Measurements from ENCODE around the gene ZNF778. TPM values are rescaled to one million over a fixed set of nuclear protein-coding genes. Genes with fewer than 3 reads are reported as not detected.
A peak's percentile ranks its signal among the peaks of the same experiment; 100 is the strongest.
"Not testable (repeated sequence)": the region's sequence is repeated elsewhere in the genome, so short reads cannot be mapped to it uniquely, and the experiment has no call there.

The ZNF778 gene
- total RNA-seq, 1 donor from 2014 or later, result 8.1 TPM

GRCh38 chr16:89186593-89187031, 30.9 kb upstream of the ZNF778 start:
- H3K4me1 Mint-ChIP-seq (ENCODE audit: low read depth); H3K9me3 Mint-ChIP-seq; H3K27ac Mint-ChIP-seq; DNase-seq (ENCODE audit: low spot score); H3K36me3 Mint-ChIP-seq (ENCODE audit: low read depth); intact Hi-C loops (cut with micrococcal nuclease); H3K27me3 Mint-ChIP-seq (ENCODE audit: insufficient read depth); H3K4me3 Mint-ChIP-seq: not testable (repeated sequence)

- intact Hi-C loops (cut with micrococcal nuclease), result no loop called here
- H3K9me3 Mint-ChIP-seq, result no peaks in the 10 kb centered on the region
- no peak overlapping the region for H3K27ac Mint-ChIP-seq
- no peak for DNase-seq (ENCODE audit: low spot score)
- no peak overlapping the region for H3K4me3 Mint-ChIP-seq
- H3K4me1 Mint-ChIP-seq (ENCODE audit: low read depth), result no peaks in the 10 kb centered on the region
- H3K27me3 Mint-ChIP-seq (ENCODE audit: insufficient read depth), result no peaks in the 10 kb centered on the region
- H3K36me3 Mint-ChIP-seq (ENCODE audit: low read depth), result no peaks in the 10 kb centered on the region
Observed at GRCh38 chr16:89187032-89187769, 30.3 kb upstream of the ZNF778 start.

DNA sequence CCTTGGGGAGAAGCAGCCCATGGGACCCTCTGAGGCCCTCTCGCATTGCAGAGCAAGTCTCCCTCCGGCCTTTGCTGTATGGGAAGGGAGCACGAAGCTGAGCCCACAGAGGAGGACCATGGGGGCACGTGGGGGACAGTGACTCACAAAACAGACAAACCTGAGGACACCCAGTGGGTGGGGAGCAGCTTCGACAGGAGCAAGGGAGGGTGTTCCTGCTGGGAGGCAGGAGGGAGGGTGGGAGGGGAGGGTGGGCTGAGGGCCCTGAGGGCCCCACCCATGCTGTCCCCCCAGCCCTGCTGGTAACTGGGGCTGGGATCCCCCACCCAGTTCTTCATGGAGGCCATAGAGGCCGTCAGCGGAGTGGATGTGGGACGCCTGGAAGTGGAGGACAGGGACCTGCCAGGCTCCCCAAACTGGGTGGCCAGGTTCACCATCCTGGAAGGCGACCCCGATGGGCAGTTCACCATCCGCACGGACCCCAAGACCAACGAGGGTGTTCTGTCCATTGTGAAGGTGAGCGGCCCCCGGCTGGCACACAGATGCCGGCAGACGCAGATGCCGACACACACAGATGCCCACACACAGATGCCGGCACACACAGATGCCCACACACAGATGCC, 29.6 kb upstream of the ZNF778 start:
- H3K4me3 Mint-ChIP-seq, result no peak overlapping the region
- H3K27me3 Mint-ChIP-seq (ENCODE audit: insufficient read depth), result no peaks in the 10 kb centered on the region
- H3K9me3 Mint-ChIP-seq, result no peaks in the 10 kb centered on the region
- H3K27ac Mint-ChIP-seq, result no peak overlapping the region
- no peak for DNase-seq (ENCODE audit: low spot score)
- H3K4me1 Mint-ChIP-seq (ENCODE audit: low read depth), result no peaks in the 10 kb centered on the region
- H3K36me3 Mint-ChIP-seq (ENCODE audit: low read depth), result no peaks in the 10 kb centered on the region
- intact Hi-C loops (cut with micrococcal nuclease), result no loop called here

DNA sequence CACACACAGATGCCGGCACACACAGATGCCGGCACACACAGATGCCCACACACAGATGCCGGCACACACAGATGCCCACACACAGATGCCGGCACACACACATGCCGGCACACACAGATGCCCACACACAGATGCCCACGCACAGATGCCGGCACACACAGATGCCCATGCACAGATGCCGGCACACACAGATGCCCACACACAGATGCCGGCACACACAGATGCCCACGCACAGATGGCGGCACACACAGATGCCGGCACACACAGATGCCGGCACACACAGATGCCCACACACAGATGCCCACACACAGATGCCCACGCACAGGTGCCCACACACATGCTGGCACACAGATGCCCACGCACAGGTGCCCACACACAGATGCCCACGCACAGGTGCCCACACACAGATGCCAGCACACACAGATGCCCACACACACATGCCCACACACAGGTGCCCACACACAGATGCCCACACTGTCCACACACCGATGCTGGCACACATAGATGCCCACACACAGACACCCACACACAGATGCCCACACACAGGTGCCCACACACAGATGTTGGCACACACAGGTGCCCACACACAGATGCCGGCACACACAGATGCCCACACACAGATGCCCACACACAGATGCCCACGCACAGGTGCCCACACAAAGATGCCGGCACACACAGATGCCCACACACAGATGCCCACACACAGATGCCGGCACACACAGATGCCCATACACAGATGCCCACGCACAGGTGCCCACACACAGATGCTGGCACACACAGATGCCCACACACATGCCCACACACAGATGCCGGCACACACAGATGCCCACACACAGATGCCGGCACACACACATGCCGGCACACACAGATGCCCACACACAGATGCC, 28.8 kb upstream of the ZNF778 start:
- intact Hi-C loops (cut with micrococcal nuclease); H3K27ac Mint-ChIP-seq; H3K4me3 Mint-ChIP-seq; H3K36me3 Mint-ChIP-seq (ENCODE audit: low read depth); H3K4me1 Mint-ChIP-seq (ENCODE audit: low read depth); DNase-seq (ENCODE audit: low spot score); H3K27me3 Mint-ChIP-seq (ENCODE audit: insufficient read depth); H3K9me3 Mint-ChIP-seq: not testable (repeated sequence)

DNA sequence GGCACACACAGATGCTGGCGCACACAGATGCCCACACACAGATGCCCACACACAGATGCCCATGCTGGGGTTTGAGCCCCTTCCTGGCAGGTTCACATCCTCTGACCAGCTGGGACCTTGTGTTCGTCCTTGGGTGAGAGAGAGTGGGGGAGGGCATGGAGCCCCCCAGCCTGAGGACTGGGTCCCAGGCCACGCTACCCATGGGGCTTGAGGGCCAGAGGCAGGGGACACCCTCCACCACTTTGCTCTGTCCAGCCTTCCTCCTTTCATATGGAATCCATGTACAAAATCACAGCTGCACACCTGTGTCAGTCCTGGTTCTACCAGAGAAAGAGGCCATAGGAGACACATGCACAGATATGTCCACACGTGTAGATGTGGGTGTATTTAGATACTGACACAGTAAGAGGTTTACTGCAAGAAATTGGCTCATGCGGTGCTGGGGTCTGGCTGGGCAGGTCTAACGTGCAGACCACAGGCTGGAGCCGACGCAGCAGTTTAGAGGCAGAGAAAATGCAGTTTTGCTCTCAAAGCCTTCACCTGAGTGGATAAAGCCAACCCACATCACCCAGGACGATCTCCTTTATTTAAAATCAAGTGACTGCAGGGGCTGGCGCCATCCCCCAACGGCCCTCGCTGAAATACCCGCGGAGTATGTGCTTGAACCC, 28.0 kb upstream of the ZNF778 start:
- H3K36me3 Mint-ChIP-seq (ENCODE audit: low read depth), result no peaks in the 10 kb centered on the region
- no peak for DNase-seq (ENCODE audit: low spot score)
- H3K27ac Mint-ChIP-seq, result no peak overlapping the region
- no peaks in the 10 kb centered on the region for H3K4me1 Mint-ChIP-seq (ENCODE audit: low read depth)
- no peaks in the 10 kb centered on the region for H3K27me3 Mint-ChIP-seq (ENCODE audit: insufficient read depth)
- intact Hi-C loops (cut with micrococcal nuclease), result no loop called here
- H3K9me3 Mint-ChIP-seq, result no peaks in the 10 kb centered on the region
- H3K4me3 Mint-ChIP-seq, result no peak overlapping the region

DNA sequence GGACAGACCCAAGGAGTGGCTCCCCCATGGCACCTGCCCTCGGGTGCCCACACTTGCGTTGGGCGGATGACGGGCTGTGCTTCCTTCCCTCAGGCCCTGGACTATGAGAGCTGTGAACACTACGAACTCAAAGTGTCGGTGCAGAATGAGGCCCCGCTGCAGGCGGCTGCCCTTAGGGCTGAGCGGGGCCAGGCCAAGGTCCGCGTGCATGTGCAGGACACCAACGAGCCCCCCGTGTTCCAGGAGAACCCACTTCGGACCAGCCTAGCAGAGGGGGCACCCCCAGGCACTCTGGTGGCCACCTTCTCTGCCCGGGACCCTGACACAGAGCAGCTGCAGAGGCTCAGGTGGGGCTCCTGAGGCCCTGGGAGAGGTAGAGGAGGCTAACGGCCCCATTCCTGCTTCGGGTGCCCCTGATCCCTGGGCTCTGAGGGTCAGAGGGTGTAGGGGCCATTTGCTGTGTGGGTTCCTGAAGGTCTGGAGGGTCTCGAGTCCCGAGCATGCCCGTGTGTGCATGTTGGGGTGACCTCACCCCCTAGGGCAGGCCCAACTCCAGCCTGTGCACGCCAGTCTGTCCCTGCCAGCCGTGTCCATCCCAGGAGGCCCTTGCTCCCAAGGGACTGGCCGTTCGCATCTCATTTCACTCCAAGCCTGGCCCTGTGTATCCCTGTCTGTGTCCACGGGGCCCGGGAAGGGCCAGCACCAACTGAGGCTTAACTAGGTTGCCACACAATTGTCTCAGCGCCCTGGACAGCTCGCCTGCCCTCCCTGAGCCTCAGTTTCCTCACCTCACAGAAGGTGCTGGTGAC, 27.1 kb upstream of the ZNF778 start:
- intact Hi-C loops (cut with micrococcal nuclease), result no loop called here
- no peak for DNase-seq (ENCODE audit: low spot score)
- no peaks in the 10 kb centered on the region for H3K36me3 Mint-ChIP-seq (ENCODE audit: low read depth)
- no peaks in the 10 kb centered on the region for H3K27me3 Mint-ChIP-seq (ENCODE audit: insufficient read depth)
- H3K4me1 Mint-ChIP-seq (ENCODE audit: low read depth), result no peaks in the 10 kb centered on the region
- no peak overlapping the region for H3K27ac Mint-ChIP-seq
- H3K9me3 Mint-ChIP-seq, result no peaks in the 10 kb centered on the region
- H3K4me3 Mint-ChIP-seq, result no peak overlapping the region

- Mint-ChIP-seq H3K27me3 (ENCODE audit: insufficient read depth) (no peaks in the 10 kb centered on the region), H3K4me1 (ENCODE audit: low read depth) (no peaks in the 10 kb centered on the region), H3K27ac (no peak overlapping the region), H3K4me3 (peak overlapping the region; percentile 47), H3K36me3 (ENCODE audit: low read depth) (no peaks in the 10 kb centered on the region), H3K9me3 (no peaks in the 10 kb centered on the region)
- DNase-seq (ENCODE audit: low spot score), result no peak
- intact Hi-C loops (cut with micrococcal nuclease), result no loop called here
Observed at GRCh38 chr16:89191033-89191900, 26.2 kb upstream of the ZNF778 start.

GRCh38 chr16:89191901-89192185, 25.7 kb upstream of the ZNF778 start:
- Mint-ChIP-seq H3K4me1 (ENCODE audit: low read depth) (no peaks in the 10 kb centered on the region), H3K4me3 (no peak overlapping the region), H3K36me3 (ENCODE audit: low read depth) (no peaks in the 10 kb centered on the region), H3K27ac (no peak overlapping the region), H3K27me3 (ENCODE audit: insufficient read depth) (no peaks in the 10 kb centered on the region), H3K9me3 (no peaks in the 10 kb centered on the region)
- intact Hi-C loops (cut with micrococcal nuclease), result no loop called here
- no peak for DNase-seq (ENCODE audit: low spot score)

GRCh38 chr16:89192186-89192955, 25.1 kb upstream of the ZNF778 start:
- H3K4me3 Mint-ChIP-seq; intact Hi-C loops (cut with micrococcal nuclease); H3K36me3 Mint-ChIP-seq (ENCODE audit: low read depth); H3K27me3 Mint-ChIP-seq (ENCODE audit: insufficient read depth); H3K4me1 Mint-ChIP-seq (ENCODE audit: low read depth); H3K9me3 Mint-ChIP-seq; H3K27ac Mint-ChIP-seq: not testable (repeated sequence)
- peak; percentile 64 for DNase-seq (ENCODE audit: low spot score)

DNA sequence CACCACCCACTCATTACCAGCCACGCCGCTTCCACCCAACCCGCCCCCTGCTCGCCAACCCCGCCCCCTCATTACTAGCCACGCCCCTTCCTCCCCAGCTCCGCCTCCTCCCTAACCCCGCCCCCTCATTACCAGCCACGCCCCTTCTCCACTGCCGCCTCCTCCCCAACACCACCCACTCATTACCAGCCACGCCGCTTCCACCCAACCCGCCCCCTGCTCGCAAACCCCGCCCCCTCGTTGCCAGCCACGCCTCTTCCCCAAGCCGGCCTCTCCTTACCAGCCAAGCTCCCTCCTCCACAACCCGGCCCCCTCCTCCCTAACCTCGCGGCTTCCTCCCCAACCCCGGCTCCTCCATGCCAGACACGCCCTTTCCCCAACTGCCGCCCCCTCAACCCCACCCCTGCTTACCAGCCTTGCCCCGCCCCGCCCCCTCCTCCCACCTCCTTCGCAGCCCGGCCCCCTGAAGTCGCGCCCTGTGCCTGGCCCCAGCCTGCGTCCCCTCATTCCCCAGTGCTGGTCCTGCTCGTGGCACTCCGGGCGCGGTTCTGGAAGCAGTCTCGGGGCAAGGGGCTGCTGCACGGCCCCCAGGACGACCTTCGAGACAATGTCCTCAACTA, 24.4 kb upstream of the ZNF778 start:
- intact Hi-C loops (cut with micrococcal nuclease), result loop anchor here (1.0 kb wide), 4 partner anchors 8 to 54 kb away; partner anchors contain the start of gene CDH15
- H3K9me3 Mint-ChIP-seq, result no peaks in the 10 kb centered on the region
- H3K4me3 Mint-ChIP-seq, result no peak overlapping the region
- peak; percentile 48 for DNase-seq (ENCODE audit: low spot score)
- H3K4me1 Mint-ChIP-seq (ENCODE audit: low read depth), result no peaks in the 10 kb centered on the region
- H3K27me3 Mint-ChIP-seq (ENCODE audit: insufficient read depth), result no peaks in the 10 kb centered on the region
- H3K27ac Mint-ChIP-seq, result no peak overlapping the region
- H3K36me3 Mint-ChIP-seq (ENCODE audit: low read depth), result no peaks in the 10 kb centered on the region
